ENCODE measurements around the gene GRHL1.
"Not testable (repeated sequence)": the region's sequence is repeated elsewhere in the genome, so short reads cannot be mapped to it uniquely, and the experiment has no call there.

GRHL1 gene

DNA sequence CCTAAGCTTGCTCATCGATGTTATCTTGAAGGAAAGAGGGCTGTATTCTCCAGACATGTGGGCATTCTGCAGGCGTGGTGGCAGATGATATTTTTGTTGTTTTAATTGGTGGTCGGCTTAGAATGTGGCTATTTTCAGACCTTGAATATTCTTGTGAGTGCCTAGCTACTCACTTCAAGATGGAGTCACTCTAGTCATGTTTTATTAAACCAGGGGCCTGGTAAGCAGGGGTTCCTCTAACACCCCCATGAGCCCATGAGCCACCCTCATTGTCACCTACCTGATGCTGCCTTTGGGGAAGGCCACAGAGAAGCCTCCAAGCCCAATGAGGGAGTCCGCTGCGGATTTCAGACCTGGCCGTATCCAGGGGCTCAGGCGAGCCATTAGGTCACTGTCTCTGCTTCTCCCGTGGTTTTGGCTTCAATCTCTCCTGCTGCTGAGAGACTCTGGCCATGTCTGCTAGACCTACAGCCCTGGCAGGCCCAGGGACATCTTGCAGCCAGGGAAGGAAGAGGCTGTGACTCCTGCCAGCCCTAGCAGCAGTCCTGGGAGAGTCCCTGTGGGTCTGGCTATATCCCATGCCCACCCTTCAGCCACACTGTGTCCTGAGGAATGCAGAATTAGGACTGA lies 75.6 kb downstream of the GRHL1 start:
- no peak for DNase-seq (ENCODE audit: low spot score)

DNA sequence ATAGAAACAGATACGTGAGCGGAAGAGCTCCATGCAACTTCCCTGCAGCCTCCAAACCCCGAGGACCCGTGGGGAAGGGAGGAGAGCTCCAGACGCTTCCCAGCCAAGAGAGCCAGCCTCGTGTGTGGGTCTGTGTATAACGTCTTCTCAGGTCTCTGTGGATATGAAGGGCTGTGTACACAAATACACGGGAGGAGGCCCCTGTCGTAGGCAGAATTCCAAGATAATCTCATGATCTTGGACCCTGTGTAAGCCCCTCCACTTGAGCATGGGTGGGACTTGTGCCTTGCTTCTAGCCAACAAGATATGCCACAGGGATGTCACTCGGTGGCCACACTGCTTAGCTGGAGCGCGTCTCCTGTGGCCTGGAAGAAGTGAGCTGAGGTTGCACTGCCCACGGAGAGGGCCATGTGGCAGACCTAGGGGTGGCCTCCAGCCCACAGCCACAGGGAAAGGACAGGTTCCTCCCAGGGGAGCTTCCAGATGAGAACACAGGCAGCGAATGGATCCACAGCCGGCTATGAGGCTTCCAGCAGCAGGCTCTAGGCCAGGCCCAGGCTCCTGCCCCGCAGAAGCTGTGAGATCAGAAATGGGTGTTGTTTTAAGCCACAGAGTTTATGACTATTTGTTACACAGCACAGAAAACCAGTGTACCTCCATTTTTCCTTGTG lies 76.3 kb downstream of the GRHL1 start:
- DNase-seq (ENCODE audit: low spot score) = no peak

DNA sequence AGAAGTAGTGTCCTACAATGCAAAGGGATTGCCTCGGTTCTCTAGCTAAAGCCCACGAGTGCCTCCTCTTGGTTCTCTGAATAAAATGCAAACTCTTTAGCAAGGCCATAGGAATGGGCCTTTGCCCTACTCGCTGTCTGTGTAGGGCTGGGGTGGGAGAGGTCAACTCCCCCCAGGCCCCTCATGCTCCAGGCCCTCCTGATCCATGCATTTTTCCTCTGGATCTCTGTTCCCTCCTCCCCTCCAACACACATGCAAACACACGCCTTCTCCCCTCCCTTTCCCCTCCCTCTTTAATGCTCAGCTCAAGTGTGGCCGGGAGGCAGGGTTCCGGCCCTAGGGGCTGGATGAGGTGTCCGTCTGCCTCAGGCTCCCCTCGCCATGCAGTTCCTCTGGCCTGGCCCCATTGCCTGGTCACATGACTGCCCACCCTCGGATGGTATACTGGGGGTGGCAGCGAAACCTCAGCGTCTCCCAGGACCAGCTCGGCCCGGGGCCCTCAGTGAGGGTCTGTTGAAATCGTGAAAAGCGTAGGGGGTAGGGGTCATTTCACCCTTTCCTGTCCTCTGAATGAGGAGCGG lies 77.0 kb downstream of the GRHL1 start:
- no peak for DNase-seq (ENCODE audit: low spot score)

DNA sequence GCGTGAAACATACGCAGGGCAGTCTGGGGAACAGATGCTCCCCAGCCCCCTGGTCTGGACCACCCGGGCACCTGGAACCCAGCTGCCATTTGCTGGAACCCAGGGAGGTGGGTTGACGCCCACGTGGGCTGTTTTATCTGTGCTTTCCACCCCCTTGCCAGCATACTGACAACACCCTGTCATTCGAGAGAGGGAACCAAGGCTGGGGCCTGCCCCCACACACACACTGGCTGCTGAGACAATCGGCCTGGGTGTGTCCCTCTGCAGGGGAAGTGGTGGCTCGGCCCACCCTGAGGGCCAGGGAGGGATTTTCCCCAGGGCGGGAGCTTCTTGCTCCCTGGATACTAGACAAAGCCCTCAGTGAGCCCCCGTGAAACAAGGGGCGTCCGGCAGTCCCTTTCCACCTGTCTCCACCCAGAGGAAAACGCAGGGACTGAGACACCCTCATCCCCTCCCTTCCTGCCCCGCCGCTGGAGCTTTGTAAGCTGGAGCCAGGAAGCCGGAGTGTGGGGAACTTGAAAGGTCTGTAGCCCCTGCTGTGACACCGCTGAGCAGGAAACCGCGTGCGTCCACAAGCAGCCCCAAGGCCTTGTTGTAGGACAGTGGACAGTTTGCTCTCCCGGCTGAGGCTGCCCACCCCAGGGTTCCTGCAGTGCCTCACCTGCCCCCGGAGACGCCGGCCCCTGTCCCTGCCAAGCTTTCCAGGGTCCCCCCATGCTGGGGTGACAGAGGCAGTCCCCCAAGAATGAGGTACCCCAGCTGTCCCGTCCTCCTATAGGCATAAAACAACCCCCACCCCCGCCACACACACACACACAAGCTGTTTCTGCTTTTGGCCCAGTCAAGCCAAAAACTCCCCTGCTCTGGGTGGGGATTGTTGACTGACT lies 77.7 kb downstream of the GRHL1 start:
- DNase-seq (ENCODE audit: low spot score) = no peak

DNA sequence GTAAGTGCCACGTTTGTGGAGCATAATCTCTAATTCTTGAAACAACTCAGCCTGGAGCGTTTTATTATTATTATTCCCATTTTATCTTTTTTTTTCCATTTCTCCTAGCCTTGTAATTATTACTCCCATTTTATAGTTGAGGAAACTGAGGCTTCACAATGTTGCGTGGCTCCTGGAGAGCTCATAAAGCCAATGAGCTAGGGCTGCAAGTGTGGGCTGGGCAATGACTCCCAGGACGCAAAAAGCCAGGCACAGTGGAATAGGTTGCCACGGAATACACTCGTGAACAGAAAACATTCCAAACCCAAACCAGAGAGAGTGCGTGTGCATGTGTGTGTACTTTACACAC lies 78.4 kb downstream of the GRHL1 start:
- DNase-seq (ENCODE audit: low spot score) = no peak

DNA sequence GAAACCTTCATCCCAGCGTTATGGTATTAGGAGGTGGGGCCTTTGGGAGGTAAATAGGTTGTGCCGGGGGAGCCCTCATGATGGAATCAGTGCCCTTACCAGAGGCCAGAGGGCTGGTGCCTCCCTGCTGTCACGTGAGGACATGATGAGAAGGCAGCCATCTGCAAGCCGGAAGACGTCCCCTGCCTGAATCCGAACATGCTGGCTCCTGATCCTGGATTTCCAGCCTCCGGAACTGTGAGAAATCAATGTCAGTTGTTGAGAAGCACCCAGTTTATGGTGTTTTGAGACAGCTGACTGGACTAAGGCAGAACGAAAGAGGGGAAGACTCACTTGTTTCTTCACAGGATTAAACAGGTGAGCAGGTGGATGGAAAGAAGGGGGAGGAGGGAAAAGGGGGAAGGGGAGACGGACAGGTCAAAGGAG lies 78.8 kb downstream of the GRHL1 start:
- DNase-seq (ENCODE audit: low spot score) = no peak

DNA sequence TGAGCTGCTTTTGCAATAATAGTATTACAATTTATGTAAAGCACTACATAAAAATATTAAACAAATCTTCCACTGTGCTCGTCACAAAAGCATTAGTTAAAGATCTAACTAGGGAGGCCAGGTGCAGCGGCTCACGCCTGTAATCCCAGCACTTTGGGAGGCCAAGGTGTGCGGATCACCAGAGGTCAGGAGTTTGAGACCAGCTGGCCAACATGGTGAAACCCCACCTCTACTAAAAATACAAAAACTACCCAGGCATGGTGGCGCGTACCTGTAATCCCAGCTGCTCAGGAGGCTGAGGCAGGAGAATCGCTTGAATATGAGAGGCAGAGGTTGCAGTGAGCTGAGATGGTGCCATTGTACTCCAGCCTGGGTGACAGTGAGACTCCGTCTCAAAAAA lies 79.3 kb downstream of the GRHL1 start:
- DNase-seq (ENCODE audit: low spot score) = not testable (repeated sequence)

DNA sequence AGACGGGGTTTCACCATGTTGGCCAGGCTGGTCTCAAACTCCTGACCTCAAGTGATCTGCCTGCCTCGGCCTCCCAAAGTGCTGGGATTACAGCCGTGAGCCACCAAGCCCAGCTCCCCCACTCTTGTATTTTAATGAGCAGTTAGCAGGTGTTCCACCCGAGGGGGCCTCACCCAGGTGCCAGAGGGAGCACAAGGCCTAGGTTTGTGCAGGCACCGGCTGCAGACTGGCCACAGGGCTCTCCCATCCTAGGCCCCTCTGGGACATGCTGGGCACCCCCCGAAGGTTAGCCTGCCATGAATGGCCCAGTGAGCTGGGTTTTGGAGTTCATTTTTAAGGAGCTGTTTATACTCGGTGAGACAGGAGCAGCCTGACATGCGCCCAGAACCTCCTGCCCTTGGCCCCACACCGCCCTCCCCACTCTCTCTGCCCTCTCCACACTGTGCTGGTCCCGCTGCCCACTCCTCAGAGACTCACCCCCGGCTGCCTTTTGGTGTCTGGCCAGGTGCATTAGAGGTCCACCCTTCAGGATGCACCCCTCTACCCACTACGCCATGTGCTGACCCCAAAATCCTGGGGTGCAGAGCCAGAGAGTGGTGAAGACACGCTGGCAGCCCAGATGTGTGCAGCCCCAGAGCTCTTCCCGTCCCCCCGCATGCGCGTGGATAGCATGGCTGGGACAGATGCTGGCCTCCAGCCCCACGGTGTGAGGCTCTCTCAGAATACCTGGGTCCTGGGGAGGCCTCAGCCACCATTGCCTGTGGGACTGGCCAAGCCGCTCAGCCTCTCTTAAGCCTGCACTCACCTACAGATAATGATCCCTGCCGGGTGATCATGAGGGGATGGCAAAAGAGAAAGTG lies 80.6 kb downstream of the GRHL1 start:
- DNase-seq (ENCODE audit: low spot score) = no peak

DNA sequence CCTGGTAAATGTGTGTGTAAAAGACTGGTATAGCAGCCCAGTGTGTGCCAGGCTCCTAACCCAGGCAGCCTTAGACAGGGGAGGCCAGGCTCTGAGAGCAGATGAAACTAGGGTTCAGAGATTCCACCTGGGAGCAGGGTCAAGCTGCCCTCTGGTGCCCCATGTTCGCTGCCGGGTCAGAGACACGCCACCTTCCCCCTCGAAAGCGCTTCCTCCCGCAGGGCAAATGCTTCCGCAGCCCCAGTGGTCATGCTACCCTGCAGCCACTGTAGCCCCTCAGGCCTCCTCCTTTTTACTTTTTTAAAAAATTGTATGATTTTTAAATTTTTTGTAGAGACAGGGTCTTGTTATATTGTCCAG lies 81.2 kb downstream of the GRHL1 start:
- DNase-seq (ENCODE audit: low spot score) = no peak

DNA sequence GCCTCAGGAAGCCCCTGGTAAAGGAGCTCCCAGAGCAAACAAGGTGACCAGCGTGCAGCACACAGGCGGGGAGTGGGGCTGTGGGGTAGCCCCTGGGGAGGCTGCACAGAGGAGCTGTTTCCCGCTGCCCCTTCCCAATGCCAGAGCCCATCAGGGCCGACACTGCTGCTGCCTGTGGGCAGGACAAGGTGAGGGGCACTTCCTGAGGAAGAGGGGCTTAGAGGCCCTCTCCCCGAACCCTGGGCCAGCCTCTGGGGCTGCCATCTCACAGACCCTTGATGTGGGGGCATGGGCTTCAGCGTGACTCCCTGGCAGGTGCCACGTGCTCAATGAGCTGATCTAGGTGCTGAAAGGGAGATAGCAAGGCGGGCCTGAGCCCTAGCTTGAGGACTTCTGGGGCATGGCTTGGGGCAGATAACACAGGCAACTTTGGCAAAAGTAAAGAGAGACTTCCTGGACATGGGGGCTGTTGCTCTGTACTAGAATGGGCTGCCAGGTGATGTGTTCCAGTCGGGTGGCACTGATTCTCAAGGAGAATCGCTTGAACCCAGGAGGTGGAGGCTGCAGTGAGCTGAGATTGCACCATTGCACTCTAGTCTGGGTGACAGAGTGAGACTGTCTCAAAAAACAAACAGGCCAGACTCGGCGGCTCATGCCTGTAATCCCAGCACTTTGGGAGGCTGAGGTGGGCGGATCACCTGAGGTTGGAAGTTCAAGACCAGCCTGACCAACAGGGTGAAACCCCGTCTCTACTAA lies 81.9 kb downstream of the GRHL1 start:
- no peak for DNase-seq (ENCODE audit: low spot score)

DNA sequence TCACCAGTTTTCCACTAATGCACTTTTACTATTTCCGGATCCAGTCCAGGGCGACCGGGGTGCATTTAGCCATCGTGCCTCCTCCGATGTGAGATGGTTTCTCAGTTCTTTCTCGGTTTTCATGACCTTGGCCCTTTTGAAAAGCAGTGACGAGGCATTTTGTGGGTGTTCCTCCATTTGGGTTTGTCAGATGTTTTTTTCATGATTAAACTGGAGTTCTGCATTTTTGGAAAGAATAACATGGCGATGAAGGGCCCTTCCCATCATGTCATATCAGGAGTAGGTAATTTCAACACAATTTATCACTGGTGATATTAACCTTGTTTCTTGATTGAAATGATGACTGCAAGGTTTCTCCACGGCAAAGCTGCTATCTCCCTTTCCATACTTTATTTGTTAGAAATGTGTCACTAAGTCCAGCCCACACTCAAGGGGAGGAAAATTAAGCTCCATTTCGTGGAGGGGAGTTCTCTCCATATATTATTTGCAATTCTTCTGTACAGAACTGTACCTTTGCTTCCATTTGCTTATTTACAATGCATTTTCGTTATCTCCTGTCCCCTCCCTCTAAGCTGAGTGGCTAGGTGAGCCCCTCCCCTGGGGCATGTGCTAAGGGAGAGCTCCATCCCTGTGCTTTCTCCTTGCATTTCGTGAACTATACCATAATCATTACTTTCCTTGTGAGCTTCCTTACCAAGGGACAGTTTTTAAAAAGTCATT lies 83.0 kb downstream of the GRHL1 start:
- no peak for DNase-seq (ENCODE audit: low spot score)

DNA sequence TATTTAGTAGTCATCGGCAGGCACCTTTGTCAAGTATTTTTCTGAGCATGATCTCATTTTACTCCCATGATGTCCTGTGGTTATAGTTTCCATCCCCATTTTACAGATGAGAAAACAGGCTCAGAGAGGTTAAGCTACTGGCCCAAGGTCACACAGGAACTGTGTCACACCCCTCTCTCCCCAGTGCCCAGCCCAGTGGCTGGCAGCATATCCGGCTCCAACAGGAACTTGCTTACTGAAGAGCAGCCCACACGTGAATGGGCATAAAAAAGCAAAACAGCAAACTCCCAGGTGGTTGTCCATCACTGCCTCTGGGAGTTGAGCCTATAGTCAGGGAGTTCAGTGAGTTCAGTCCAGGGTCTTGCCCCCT lies 83.5 kb downstream of the GRHL1 start:
- DNase-seq (ENCODE audit: low spot score) = no peak

DNA sequence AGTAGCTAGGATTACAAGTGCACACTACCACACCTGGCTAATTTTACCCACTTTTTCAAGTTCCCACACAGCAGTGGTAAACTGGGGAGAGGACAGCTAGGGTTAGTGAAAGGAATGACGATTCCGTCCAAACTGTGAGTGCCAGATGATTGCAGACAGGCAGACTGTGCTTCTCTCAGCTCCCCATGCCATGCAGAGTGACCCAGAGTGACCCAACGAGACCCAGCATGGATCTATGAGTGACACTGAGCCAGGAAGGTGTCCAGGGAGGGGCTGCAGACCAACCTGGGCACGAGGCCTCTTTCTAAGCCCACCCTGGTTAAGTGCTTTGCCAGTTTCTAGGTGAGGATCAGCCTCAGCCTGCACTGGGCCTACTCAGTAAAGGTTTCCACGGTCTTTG lies 84.1 kb downstream of the GRHL1 start:
- DNase-seq (ENCODE audit: low spot score) = no peak

DNA sequence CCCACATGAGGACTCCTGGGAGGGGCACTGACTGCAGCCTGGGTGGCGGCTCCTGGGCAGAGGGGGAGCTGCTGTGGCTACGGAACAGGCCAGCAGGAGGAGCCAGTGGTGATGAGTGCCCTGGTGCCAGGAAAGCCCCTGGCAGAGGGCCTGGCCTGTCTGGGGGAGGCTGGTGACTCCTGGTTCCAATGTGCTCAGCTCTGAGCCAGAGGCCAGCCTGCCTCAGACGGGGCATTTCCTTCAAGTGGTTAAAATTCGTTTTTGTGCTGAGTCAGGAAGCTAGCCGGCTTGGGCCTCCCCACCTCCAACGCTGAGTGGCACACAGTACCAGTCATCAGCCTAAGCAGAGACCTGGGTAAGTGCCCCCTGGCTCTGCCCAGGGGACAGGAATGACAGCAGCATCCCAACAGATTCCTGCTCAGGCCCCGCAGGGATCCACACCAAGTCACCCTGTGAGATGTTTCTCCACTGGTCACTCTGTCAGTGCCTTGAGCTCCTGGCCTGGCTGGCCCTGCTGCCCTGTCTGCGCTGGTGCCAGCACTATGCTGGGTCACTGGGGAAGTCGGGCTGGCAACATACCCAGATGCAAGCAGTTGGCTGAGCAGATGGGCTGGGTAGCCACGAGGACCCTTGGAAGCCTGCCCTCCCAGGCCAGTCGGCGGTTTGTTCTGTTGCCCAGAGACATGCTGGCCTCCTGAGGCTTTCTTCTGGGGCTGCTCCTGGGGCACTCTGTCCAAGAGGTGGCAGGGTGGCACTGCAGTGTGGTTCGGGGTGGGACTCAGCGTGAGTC lies 84.8 kb downstream of the GRHL1 start:
- peak; percentile 75 for DNase-seq (ENCODE audit: low spot score)

DNA sequence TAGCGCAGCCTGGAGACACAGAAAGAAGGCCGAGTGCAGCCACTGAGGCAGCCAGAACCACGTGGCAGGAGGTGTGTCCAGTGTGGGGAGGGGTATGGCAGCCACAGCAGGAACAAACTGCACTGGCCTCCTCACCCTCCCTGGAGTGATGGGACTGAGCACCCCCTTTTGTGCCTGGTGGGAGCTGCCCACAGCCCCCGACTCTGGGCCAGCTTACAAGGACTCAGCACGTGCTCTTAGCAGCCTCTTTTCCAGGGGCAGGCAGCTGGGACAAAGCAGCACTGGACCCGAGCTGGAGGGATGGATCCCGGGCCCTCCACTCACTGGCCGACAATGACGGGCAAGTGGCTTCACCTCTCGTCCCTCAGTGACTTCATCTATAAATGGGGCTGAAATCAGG lies 86.6 kb downstream of the GRHL1 start:
- no peak for DNase-seq (ENCODE audit: low spot score)

DNA sequence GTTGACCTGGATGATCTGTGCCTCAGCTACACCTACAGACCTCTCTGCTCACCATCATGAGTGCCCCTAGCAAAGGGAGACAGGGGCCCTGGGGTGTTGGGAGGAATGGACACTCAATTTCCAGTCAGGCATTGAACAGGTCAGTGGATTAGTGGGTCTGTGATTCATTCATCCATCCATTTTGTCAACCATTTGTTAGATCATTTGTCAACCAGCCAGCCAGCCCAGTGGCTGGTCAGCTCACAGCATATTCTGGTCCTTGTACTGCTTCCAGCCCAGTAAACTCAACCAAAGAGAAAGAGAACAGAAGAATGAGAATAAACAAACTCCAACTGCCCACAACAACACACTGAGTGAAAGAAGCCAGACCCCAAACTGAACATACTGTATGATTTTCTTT lies 87.2 kb downstream of the GRHL1 start:
- no peak for DNase-seq (ENCODE audit: low spot score)

DNA sequence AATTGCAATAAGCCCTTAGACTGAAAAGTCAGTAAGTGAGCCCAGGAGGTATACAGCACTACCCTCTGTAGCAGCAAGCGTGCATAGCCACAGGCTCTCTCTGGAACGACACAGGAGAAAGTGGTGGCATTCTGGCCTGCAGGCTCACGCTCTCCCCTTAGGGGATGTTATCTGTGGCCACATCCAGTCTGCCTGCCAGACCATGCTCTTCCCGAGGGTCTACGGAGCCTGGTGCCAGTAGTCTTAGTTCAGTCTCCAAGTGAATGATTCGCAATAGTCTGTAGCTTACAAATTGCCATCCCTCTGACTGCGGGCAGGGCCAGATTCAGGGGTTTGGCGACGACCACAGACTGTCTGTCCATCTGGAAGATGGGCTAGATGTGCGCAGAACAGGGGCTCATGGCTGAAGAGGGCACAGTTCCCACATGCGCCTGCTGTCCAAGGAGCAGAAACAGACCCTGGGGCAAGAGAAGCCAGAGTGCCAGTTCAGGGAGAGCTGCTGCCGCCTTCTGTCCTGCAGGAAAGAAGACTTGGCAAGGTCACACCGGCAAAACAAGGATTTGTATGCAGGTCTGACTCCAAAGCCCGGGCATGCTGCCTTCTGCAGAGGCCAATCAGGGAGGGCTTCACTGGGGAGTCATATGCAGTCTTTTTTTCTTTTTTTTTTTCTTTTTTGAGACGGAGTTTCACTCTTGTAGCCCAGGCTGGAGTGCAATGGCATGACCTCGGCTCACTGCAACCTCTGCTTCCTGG lies 88.3 kb downstream of the GRHL1 start:
- DNase-seq (ENCODE audit: low spot score) = no peak

DNA sequence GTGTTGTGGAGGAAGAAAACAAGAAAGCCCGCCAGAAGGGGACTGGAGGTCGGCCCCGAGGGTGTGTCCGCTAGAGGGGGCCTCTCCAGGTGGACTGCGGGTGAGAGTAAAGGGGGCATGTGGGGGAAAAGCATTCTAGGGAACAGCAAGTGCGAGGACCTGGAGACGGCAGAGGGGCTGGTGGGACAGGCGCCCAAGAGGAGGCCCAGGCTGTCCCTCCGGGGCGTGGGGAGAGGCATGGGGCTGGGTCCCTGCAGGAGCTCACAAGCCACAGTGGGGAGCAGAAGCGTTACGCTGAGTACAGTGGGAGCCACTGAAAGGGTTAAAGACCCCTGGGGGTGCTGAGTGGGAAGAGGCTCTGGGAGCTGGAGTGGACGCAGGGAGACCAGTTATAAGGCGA lies 90.2 kb downstream of the GRHL1 start:
- no peak for DNase-seq (ENCODE audit: low spot score)

All from AG08396 (cell line).